HG02840 (cell line): ENCODE measurements around the gene MRPS14.
"Not testable (repeated sequence)": the region's sequence is repeated elsewhere in the genome, so short reads cannot be mapped to it uniquely, and the experiment has no call there.

ENCODE experiments used
- ATAC-seq: cut with Tn5 transposase; IDR thresholded peaks from one replicate; pipeline ENCODE4 v1.9.1; 2021; ENCODE audit warnings: mild to moderate bottlenecking, moderate library complexity, moderate number of reproducible peaks; ENCODE audit not compliant: unreplicated experiment, low FRiP score

The MRPS14 gene

DNA sequence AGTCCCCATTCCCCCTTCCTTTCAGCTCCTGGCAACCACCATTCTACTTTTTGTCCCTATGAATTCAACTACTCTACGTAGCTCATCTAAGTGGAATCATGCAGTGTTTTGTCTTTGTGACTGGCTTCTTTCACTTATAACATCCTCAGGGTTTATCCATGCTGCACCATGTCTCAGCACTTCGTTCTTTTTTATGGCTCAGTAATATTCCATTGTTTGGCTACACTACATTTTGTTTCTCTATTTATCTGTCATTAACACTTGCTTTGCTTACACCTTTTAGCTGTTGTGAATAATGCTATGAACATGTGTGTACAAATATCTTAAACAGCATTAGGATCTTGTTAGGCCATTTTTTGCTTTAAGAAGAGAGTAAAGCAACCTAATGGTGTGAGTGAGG, 1.5 kb upstream of the MRPS14 start:
- ATAC-seq = no peak

DNA sequence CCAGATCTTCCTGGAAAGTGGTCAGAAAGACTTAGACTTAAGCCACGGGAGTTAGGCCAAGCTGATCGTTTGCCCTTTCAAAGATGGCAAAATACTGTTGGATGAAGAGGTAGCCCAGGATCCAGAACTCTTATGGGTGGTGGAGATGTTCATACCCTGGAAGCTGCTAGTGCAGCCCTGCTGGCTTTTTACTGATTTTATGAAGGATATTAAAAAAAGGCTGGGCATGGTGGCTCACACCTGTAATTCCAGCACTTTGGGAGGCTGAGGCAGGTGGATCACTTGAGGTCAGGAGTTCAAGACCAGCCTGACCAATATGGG, 657 bp upstream of the MRPS14 start:
- ATAC-seq = not testable (repeated sequence)

DNA sequence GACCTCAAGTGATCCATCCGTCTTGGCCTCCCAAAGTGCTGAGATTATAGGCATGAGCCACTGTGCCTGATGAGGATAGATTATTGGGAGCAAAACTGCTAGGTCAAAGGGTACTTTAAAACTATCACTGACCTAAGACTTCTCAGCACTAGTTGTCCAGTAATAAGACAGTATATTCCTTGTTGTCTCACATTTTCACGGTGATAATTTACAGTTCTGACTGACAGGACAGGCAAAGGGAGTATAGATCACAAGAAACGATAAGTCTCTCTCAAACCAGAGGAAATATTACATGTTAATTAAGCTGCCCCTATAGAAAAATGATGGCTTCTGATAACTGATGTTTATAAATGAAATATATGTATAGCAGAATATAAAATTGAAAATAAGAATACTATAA, 3.7 kb downstream of the MRPS14 start:
- ATAC-seq = no peak

DNA sequence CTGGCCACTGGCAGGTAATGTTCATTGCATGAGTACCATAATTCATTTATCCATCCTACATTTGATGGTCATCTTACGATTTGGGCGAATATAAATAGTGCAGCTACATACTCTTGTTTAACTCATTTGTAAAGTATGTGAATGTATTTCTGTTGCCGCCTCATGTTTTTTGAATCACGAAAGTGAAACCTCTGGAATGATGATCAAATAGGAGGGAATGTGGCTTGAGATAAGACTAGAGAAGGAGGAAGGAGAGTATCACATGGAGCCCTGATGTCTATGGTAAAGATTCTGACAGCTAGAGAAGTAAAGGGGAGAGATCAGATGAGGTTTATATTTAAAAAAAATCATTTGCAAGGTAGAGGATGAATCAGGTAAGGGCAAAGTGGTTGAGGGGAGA, 8.0 kb downstream of the MRPS14 start:
- ATAC-seq = no peak

DNA sequence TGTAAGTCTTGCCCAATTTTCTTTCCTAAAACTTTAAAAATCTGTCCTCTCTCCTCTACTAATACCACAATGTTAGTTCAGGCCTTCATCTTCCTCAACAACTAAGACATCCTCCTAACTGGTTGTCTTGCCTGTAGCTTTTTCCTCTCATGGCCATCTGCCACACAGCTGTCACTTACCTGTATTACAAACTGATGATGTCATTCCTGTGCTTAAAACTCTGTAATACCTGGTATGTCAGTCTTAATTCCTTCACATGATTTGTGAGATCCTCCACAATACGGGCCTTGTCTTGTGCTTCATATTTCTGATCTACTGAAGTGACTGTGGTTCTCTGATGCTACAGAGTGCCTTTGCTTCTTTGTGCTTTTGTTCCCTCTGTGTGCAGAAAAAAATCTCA, 9.8 kb downstream of the MRPS14 start:
- ATAC-seq = no peak

DNA sequence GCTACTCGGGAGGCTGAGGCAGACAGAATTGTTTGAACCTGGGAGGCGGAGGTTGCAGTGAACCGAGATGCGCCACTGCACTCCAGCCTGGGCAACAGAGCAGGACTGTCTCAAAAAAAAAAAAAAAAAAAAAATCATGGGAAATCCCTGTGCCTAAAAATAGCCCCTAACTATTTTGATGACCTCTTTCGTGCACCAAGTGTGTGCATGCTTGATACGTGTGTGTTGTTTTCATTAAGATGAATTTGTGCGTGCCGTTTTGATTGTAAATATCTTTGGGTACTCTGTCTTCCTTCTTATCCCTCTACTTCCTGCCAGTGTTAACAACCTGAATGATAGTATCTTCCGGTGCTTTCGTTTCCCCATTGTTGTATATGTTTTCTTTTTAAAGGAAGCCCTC, 13.7 kb downstream of the MRPS14 start:
- no peak for ATAC-seq

DNA sequence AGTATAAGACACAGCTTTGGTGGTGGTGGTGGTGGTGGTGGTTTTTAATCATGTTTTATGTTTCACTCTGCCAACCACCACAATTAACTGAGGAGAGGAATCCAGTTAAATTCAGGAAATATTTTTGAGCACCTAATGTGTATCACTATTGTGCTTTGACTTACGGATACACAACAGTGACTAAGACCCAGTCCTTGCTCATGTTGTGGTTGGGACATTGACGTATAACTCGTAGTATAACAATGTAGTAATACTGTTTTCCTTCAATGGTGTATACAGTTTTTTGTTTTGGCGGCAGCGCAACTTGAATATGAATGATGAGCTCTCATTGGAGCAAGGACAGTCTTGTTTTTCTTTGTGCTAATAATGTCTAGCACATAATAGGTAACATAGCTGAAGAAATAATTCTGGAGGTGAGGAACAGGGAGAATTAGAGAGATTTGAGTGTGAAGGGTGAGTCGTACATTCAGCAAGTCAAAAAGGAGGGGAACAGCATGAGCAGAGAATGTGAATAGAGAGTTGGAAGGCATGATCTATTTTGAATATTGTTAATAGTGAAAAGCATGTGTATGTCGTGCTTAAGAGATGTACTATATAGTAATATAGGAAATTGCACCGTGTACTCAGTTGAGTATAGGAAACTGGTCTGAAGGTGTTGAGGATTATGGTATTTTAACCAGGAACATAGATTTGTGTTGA, 18.0 kb downstream of the MRPS14 start:
- no peak for ATAC-seq

DNA sequence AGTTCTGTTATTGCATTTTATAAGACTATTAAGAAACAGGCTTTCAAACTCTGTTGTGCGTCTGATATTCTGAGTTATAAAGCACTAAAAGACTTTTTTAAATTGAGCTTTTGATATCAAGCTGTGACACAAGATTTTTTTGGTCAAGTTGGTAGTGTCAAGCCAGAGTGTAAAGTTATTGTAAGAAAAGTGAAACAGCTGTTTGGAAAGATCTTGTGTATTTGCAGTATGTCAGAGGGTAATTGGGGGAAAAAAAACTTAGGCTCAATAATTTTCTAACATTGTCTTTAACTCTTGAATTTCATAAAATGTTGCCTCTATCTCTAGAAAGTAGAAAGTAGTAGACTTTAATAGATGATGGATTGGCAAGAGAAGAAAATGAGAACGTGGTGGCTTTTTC, 19.7 kb downstream of the MRPS14 start:
- ATAC-seq = no peak

DNA sequence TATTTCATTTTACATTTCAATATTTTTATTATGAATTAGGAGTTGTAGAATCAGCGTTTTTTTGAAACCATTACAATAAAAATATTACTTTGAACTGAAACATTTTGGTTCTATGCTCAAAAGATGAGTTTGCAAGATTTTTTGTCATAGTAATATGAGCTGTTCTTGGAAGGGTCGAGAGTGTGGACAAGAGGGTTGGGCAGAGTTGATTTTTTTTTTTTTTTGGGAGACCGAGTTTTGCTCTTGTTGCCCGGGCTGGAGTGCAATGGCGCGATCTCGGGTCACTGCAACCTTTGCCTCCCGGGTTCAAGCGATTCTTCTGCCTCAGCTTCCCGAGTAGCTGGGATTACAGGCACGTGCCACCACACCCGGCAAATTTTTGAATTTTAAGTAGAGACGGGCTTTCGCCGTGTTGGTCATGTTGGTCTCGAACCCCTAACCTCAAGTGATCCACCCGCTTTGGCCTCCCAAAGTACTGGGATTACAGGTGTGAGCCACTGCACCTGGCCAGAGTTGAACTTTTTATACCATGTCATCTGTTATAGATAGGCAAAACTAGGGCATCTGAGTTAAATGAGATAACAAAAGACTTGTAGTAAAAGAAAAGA, 20.2 kb downstream of the MRPS14 start:
- ATAC-seq = no peak

DNA sequence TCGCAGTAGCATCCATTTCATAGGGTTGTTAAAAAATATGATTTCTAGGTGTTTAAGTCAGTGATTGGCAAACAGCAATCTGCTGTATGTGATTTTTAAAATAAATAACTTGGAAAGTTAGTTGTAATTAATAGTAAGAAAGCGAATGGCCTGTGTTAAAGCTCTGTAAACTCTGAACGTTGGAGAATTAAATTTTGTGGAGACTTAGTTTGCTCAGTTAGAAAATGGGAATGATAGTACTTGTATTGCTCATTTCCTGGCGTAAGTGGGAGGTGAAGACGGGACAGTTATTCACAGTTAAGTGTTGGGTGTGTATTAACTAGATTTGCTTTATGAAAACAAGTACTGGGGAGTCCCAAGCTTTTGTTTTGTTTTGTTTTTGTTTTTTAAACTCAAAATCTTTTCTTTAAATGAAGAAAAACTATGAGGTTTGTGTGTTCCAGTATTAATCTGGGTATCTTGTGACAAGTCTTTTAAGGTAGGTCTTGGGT, 22.5 kb downstream of the MRPS14 start:
- ATAC-seq = no peak

DNA sequence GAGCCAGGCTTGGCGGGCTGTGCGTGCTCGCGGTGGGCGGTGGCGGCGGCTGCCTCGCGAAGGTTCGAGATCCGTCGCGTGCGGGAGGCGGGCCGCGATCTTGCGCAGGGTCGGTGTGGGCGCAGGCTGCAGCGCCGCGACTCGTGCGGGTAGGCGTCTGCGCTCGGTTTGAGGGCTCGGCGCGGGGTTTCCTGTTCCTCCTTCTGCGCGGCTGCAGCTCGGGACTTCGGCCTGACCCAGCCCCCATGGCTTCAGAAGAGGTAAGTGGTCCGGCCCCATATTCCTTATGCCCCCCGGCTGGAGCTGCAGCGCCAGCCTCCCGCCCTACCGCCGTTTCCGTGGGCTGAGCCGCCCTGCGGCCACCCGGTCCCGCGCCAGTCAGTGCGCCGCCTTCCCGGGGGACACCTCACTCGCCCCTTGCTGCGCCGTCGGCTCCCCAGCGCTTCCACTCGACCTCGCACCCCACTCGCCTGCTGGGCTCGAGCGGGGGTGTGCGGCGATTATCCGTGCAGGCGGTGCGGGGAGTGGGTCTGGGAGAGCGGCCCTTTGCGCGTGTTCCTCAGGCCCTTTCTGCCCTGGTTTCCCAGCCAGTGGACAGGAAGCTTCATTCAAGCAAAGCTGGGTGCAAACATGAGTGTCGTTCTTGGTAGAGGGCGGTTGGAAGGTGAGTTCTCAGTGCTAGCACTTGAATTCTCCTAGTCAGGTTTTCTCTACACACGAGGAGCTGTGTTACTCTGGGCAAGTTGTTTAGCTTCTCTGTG, 23.1 kb downstream of the MRPS14 start, which contains the start of gene CACYBP:
Gene CACYBP, plus strand, starts transcription at position 12 of the 761 bp plus-strand sequence. Its CDS starts 234 bp downstream, at position 246.
- ATAC-seq = no peak

DNA sequence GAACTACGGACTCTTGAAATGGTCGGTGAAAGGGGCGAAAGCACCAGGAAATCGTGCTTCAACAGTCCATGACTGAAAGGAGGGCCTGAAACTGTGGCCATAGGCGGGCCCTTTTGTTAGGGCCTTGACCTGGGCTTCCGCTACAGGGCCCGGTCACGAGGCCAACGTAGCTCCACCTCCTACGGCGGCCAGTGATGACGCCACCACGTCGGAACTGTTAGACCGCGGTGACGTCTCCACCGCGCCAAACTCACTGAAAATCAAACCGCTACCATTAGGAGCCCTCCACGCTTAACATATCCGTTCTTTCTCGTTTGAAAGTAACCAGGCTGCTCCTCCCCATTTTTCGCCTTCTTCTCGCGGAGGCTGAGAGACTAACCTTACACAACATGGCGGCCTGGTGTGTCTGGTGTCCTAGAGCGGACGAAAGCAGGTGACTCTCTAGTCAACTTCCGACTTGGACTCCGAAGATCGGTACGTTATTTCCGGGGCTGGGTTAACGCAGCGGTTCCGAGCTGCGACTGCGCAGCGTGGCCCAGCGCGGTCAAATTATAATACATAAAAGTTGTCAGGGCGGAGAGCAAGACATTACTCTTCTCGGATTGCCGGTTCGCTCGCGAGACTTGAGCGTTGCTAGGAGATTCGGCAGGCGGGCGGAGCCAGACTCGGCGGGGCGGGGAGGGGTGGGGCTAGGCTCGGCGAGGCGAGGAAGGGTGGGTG, 23.8 kb downstream of the MRPS14 start:
- ATAC-seq = peak; percentile 86

DNA sequence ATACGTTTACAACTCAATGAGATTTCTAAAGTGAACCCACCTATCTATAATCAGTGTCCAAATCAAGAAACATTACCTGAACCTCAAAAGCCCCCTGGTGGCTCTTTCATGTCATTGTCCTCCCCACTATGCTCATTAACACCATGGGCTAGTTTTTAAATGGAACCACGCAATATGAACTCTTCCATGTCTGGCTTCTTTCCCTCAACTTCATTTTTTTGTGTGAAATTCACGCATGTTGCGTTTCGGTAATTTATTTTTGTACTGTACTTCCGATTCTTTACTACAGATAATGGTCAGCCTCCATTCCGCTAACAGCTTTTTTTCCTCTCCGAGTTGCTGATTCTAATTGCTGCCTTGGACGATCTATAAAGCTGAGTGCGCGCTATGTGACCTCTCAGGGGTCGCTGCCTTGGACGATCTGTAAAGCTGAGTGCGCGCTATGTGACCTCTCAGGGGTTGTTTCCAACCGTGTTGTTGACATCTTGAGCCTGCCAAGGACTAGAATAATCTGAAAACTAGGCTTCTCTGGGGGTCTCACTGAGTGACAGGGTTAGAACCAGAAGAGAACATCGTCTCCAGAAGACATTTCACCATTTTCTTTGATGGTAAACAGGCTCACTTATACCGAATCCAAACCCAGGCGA, 24.5 kb downstream of the MRPS14 start:
- no peak for ATAC-seq

DNA sequence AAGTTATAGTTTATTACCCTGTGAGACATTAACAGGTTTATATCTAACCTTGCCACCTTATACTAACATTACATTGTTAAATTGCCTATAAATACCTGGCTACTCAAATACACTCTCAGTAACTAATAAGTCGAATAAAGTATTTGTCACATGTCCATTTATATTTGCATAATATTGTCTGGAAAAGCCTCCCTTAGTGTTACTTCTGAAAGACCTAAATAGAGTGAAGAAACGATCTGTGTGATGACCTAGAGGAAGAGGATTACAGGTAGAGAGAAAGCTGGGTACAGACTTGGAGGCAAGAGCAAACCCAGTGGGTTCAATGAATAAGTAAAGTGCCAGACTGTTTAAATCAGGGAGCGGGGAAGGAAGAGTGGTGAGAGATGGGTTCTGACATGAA, 26.2 kb downstream of the MRPS14 start:
- no peak for ATAC-seq

DNA sequence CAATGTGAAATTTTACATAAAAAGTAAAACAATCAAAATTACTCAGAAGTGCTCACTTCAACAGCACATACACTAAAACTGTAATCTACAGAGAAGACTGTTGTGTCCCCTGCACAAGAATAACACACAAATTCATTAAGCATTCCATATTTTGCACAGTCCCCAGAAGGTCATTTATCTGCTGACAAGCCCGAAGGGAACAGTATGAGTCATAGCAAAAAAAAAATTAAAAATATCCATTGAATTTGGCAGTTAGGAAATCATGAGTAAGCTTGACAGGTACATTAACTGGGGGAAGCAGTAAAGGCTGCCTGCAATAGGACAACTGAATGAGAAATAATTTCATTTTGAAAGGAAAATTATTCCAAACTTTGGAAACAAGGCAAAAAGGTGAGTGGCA, 26.7 kb downstream of the MRPS14 start:
- no peak for ATAC-seq

DNA sequence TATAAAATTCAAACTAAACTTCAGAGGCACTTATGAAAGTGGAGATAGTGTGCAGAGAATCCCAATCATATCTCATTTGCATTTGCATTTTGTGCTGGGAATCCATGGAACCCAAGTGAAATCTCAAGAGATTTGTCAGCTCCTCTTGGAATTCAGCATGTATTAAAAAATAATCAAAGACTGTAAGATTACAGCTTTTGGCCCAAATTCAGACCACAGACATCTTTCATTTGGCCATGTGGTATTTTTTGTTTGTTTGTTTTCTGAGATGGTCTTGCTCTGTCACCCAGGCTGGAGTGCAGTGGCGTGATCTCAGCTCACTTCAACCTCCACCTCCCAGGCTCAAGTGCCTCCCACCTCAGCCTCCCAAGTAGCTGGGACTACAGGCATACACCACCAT, 27.3 kb downstream of the MRPS14 start:
- ATAC-seq = no peak

DNA sequence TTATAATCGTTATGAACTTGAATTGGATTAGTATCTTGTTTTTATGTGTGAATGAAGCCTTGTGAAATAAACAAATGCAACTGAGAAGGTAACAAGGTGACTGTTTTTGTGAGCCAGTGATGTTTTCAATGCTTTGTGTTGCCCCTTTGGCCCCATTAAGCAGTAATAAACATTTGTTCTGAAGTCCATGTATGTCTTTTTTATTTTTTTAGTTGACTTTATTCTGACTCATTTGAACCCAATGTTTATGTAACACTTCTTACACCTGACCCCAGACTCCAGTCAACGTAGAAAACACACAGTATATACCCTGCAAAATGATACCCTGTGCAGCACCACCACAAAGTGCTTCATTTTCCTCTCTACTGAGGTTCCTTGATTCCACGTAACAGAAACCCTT, 28.1 kb downstream of the MRPS14 start:
- ATAC-seq = no peak

DNA sequence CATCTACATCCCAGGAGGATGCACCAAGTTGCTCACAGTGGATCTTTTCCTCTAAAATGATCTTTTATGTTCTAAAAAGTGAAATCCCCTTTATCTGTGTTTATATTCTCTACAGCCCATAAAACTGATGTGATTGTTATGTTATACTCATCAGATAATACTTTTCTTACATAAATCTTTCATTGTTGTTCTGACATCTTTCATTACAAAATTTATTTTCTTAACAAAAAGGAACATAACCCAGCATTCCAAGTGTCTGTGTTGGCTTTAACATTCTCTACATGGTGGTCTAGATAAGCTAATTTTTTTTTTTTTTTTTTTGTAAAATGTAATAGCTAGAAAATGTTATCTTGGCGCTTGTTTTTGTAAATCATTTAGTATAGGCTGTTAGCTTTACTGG, 31.8 kb downstream of the MRPS14 start:
- ATAC-seq = no peak

DNA sequence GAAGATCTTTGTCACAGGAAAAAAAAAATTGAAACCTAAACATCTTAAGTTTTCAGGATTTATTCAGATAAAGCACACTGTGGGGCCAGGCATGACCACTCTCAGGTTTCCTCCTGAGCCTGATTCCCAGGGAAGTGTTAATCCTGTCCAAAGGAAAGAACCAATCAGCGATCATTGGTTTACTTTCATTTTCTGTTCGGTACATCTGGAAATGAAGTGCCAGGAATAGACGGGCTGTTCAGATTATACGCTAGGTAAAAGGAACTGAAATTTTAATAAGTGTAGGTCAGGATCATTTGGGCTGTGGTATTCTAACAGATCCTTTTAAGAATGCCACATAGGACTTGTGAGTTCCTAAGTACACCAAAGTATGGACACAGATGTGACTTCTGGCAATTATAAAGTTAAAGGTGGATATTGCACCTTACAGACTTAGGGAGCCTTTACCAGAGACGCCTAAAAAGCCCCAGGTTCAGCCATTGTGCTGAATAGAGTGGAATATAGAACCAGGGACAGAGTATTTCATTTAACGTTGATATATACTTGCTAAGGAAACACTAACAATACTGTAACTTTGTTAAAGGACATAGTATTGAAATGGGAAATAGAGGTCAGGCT, 32.7 kb downstream of the MRPS14 start:
- no peak for ATAC-seq
